Mucosa of gallbladder (tissue), 1 donor: ENCODE results near the gene ACOX1. TPM values are rescaled to one million over a fixed set of nuclear protein-coding genes. Genes with fewer than 3 reads are reported as not detected.

Experiments
- DNase-seq: peaks from one replicate; pipeline ENCODE4 v3.0.0-alpha.2; 2020; ENCODE audit warnings: low spot score
- total RNA-seq: library from RNA; stranded (reverse); gene quantifications from one replicate; pipeline ENCODE4 v1.2.1, GENCODE V29; 2021
- donor health status: DM: no; HTN: no; CAD: no.

Gene ACOX1
- total RNA-seq = 102 TPM

DNA sequence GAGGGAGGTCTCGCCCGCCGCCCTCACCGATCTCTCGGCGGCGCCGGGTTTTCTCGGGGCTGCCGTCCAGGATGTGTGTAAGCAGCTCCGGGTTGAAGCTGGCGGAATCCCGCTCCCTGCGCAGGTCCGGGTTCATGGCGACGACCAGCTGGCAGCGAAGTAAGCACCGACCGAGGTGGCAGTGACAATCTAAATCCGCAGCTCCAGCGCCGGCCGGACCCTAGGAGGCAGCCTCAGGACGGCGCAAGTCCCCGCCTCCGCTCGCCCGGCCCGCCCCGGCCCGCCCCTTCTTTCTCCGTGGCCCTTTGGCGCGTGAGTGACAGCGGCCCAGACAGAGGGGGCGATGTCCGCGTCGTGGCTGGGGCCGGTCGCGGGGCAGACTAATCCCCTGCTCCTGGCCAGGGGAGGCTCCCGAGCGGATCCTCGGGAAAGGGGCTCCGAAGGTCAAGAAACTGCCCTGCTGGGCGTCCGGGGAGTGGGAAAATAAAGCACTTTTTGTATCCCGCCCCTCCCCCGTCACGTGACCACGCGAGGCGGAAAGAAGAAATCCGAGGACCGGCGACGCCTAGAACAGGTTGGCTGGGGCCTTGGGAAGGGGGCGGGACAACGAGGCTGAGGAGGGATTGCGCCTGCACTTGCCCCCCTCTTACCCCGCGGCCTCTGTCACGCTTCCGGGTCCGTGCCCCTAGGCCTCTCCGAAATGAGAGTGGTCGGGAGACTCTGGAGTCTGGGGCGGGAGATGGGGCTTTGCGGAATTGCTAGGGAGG lies at the start of gene ACOX1, which contains the start of gene TEN1:
TSS of gene ACOX1 (minus strand) at position 229 of the 767 bp plus-strand sequence. CDS start at position 136, 93 bp downstream.
TSS of gene TEN1 (plus strand) at position 303 of the 767 bp plus-strand sequence. CDS start 6,953 bp downstream, outside the sequence.
- peak; percentile 97 for DNase-seq

DNA sequence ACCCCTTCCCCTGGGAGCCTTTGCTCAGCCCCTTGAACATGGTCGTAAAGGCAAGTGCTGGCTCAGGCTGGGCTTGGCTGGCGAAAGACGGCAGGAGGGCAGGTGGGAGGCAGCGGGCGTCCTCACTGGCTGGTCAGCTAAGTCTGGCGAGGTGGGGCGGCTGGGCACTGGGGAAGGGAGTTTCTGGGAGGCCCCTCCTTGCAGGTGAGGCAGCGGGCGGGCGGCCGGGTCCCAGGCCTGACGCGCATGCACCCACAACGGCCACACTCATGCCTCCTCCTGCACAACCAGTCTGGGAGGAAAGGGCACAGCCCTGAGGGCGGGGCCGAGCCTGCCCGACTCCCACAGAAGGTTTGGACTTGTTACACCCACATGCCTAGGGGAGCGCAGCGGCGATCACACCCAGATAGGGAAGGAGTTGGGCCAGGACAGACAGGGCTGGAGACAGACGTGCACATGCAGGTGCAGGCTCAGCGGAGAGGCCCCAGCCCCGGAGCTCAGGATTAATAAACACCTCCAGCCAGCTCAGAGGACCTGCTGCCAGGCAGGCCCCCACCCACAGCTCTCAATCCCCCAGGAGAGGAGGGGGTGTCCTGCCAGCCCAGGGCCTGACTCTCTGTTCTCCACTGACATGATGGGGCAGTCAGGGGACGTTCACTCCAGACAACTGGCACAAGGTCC lies 48.3 kb upstream of the ACOX1 start, which contains the start of gene EVPL:
TSS of gene EVPL (minus strand) at position 148 of the 681 bp plus-strand sequence. CDS start at position 40, 108 bp downstream.
- peak; percentile 71 for DNase-seq

DNA sequence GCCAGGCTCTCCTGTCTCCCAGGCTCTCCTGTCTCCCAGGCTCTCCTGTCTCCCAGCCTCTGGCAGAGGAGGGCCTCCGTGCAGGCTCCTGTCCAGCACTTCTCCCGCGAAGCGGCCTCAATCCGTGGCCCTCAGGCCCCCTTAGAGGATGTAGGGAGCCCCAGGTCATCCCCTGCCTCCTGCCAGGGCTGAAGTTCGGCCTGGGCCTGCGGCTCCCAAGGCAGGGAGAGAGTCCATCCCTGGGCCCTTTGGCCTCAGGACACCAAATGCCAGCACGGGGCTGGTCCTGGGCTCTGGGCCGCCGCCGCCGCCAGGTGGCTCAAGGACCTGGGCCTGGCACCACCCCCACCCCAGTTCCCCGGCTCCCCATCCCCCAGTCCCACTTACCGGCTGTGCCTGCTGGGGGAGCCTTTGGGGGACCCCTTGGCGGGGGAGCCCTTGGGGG lies 47.8 kb upstream of the ACOX1 start:
- DNase-seq = no peak

DNA sequence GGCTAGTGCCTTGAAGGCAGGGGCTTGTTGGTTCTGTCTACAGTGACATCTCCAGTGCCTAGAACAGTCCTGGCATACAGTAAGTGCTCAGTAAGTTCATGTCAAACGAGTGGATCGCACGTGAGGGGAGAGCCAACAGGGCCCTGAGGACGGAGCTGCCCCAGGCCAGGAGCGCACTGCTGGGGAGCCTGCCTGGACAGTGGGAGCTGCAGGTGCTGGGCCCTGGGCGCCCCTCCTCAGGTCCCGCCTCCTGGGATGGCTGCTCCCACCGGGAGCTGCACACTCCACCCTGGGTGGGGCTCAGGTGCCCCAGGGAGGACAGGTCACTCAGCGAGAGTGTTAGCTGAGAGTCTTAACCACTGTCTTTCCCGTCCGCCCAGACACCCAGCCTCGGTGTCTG lies 46.3 kb upstream of the ACOX1 start:
- no peak for DNase-seq

DNA sequence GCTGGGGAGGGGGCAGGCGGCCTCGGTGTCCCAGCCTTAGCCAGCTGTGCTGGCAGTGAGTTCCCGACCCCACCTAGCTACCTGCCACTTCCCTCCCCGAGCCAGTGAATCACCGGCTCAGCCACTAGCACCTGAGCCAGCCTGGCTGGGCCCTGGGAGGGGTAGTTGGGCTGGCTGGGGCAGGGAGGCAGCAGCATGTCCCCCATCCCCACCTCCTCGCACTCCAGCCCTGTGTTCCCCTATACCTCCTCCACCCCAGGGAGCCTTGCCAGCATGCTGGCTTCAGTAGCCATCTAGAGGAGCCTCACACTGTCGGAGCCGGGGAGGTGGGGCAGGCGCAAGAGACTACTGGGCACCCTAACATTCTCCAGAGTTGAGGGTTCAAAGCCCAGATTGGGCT lies 45.4 kb upstream of the ACOX1 start:
- DNase-seq = no peak

DNA sequence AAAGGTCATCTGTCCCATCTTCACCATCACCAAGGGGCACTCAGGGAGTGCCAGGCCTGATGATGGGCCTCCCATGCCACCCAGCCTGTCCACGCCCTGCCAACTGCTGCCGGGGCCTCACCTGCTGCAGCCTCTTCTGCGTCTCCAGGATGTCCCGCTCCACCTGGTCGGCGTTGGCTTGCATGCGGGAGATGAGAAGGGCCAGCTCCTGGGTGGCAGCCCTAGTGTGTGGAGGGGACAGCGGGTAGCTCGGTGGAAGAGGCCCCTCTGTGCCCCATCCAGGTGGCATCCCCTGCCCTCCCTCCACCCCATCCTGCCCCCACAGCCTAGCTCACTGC lies 44.9 kb upstream of the ACOX1 start:
- no peak for DNase-seq

DNA sequence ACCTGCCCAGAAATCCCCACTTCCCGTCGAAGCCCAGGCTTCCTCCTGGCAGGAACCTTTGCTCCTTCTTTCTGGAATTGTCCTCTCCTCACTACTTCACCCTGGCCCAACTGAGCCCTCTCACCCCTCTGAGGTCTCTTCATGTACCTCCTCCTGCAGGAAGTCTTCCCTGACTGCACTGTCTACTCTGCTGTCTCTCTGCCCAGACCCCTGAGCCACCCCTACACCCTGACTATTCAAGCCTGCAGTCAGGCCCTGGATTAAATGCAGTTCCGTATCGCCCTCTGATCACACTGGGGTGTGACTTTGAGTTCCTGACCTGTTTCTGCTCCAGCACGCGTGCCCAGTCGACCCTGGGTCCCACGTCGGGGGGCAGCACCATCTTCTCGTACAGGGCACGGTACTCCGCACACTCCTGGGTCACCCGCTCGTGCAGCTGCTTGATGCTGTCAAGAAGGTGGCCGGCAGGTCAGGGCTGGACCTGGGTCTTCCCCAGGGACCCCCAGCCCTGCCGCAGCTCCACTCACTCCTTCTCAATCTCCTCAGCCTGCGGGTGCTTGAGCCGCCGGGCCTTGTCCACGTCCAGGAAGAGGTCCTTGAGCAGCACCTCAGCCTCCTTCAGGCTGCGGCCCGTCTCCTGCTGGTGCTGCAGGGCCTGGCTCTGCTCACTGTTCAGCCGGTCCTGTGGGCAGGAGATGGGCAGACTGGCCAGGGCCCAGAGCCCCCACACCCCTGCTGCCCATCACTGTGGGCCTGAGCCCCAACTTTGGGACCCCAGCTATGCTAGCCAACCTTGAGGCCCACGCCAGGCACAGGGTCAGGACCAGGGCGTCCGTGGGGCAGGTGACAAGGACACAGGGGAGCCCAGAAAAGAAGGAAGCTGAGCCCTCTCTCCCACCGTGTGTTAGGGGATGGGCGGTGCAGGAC lies 44.3 kb upstream of the ACOX1 start:
- no peak for DNase-seq

DNA sequence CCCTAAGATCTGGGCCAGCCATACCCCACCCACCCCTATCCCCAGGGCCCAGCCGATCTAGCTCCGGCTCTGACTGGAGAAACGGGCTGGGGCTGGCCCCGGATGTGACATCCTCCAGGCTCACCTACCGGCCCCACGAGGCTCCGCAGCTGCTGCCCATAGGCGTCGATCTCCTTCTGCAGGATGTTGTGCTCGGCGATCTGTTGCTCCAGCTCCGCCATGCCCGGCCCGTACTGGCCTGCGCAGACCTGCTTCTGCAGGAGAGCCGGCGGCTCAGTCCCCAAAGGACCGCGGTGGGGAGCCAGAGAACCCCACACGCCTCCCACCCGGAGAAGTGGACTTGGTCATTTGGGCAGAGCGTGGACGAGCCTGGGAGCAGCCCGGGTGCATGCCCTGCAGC lies 43.3 kb upstream of the ACOX1 start:
- no peak for DNase-seq

DNA sequence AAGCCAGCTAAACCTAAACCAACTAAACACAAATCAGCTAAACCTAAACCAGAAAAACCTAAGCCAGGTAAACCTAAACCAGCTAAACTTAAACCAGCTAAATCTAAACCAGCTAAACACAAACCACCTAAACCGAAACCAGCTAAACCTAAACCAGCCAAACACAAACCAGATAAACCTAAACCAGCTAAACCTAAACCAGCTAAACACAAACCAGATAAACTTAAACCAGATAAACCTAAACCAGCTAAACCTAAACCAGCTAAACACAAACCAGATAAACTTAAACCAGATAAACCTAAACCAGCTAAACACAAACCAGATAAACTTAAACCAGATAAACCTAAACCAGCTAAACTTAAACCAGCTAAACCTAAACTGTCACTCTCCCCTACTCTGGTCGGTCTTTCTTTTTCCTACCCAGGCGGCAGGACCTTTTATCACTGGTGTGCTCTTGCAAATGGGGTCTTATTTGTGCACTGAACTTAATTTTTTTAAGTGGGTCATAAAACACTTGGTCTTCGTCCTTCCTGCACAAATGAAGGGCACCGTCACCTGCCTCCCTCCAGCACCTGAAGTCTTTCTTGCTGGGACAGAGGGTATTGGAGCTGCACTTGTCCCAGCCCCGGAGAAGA lies 41.0 kb upstream of the ACOX1 start:
- DNase-seq = no peak

DNA sequence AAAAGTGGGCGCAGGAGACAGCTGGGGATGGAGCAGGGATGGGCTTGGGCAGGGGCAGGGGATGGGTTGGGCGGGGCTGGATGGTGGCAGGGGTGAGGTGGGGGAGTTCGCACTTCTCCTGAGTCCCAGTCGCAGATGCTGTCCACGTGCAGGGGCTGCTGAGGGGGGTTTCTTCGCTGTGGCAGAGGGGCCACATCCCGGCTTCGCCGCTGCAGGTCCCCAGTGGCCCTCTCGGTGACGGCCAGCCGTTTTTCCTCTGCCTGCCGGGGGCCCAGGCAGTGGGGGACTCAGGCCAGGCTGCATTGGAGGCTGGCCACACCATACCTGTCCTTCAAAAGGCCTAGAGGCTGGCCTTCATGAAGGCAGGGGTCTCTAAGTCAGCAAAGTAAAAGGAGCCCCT lies 39.8 kb upstream of the ACOX1 start:
- no peak for DNase-seq

DNA sequence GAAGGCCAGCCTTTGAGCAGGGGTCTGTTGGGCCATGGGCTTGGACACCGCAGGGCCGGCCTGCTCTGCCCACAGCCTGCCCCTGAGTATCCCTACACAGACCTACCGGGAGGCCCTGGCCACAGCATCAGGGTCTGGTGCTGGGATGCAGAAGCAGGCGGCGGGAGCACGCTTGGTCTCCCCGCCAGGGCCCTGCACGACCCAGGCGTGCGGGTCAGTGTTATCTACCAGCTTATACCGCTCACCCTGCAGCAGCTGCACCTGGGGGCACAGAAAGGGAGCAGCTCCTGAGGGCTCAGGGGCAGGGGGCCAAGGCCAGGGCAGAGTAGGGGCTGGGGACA lies 39.3 kb upstream of the ACOX1 start:
- no peak for DNase-seq

DNA sequence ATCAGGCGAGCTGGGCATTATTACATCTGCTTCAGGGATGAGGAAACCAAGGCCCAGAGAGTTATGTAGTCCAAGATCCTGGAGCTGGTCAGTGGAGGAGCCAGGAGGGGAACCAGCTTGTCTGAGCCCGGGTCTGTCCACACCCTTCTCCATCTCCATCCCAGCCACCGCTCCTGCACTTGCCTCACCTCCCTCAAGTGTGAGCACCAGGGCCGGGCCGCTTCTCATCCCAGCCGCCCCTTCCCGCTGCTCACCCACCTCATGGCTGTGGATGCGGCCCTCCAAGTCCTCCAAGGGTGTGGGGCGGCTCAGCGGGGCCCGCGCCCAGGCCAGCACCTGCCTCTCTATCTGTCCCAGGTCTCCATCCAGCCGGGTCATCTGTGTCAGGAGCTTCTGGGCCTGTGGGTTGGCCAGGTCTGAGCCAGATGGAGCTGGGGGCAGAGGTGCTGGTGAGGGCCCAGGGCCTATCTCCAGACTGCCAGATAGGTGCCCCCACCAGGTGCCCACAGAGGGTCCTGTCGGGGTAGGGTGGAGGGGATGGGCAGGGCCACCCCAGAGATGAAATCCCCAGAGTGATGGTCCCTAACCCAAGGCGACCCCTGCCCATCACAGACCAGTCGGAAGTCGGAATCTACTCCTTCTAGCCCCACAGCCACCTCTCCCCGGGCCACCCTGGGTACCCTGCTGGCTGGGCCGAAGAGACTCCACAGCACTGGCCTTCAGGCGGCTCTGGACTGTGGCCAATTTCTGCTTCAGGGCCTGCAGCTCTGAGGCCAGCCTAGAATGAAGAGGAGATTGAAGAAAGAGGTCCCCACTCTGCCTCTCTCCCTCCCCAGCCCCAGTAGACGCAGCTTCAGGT lies 38.7 kb upstream of the ACOX1 start:
- no peak for DNase-seq

DNA sequence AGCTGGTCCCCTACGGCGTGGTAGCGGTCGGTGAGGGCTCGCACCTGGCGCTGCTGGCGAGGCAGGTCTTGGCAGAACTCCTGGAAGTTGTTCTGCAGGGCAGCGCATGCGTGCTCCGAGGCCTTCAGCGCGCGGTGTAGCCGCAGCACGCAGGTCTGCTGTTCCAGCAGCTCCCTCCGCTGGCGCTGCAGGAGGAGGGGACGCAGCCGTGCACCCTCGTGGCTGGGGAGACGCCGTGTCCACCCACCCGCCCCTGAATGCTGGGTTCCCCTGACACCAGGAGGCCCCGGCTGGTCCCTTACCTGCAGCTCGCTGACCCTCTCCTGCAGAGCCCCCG lies 35.9 kb upstream of the ACOX1 start:
- DNase-seq = no peak

DNA sequence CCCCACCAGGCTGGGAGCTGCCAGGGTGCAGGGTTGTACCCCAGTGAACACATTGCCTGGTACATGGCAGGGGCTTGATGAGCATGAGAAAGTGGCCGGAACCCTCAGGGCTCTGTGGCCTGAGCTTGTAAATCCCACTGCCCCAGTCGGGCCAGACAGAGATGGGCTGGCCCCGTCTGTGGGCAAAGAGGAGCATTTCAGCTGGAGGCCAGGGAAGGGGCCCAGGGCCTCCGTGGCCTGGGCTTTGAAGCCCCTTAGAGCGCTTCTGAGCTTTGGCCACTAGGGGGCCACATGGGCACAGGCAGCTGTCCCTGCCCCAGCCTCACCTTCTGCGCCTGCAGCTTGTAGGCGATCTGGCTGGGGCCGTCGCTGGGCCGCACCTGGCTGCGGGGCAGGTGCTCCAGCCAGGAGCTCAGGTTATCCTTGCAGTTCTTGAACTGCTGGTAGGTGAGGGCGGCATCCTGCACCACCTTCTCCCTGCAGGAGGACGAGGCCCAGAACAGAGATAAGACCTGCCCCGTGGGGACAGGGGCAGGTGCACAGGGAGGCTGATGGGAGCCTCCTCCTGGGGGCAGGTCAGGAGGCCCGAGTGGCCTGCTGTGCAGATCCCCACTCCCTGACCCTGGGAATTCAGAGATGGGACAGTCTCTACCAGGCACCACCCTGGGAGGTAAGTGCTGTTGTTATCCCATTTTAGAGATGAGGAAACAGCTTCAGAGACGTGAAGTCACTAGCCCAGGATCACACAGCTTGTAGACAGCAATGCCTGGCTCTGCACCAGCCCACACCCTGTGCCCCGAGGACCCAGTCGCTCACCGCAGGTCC lies 35.3 kb upstream of the ACOX1 start:
- peak; percentile 64 for DNase-seq

DNA sequence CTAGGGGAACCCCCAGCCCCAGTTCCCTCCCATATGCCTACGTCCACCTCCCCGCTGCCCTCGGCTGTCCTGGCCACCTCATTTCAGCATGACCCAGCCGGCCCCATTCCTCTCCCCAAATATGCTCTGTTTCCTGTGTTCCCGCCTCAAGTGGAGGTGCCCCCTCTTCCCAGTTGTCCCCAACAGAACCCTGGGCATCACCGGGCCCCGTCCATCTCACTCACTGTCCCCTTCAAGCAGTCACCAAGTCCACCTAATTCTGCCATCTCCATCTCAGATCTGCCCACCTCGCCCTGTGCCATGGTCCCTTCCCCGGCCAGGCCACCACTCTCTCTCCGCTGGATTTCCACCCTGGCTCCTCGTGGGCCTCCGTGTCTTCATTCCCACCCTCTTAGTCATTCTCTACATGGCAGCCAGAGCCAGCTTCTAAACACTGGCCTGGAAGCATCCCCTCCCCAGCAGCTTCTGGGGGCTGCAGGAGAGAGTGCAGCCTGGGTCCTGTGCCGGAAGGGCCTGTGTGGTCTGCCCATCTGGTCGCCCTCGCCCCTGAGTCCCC lies 34.5 kb upstream of the ACOX1 start:
- no peak for DNase-seq

DNA sequence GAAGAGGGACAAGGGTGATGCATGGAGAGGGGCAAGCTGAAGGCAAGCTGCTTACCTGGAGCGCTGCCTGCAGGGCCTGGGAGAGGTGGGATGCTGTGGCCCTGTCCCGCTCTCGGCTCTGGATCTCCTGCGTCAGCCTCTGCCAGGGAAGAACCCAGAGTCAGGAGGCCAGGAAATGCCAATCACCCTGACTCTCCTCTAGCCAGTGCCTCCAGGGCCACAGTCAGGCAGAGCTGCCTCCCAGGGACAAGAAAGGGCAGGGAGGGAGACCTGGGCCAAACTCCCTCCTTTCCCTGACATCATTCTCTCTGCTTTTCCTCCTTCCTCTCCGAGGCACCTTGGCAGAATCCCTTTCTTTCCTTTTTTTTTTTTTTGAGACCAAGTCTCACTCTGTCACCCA lies 33.0 kb upstream of the ACOX1 start:
- no peak for DNase-seq

DNA sequence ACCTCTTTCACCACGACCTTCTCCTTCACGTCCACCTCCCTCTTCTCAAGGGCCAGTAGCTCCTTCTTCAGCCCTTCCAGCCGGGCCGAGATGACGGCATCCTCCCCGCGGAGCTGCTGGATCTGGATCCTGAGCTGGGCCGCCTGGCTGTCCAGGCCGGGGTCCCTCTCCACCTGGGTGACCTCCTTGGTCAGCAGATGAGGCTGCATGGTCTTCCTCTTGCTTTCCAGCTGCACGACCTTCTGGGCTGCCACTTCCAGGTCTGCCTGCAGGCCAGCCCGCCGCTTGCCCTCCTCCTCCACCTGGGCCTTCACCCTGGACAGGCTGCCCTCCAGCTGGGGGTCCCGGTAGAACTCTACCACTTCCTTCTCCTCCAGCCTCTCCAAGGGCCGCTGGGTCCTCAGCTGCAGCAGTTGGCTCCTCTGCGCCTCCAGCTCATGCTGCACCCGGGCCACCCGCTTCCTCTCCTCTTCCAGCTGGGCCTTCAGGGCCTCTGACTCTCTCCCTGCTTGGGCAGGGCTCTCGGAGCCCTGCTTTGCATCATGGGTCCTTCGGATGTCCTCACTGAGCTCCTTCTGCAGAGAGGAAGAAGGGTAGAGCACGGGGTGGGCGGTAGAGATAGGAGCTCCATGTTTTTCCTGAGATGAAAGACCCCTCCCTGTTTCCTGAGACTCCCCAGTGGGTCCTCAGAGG lies 31.1 kb upstream of the ACOX1 start:
- DNase-seq = no peak

DNA sequence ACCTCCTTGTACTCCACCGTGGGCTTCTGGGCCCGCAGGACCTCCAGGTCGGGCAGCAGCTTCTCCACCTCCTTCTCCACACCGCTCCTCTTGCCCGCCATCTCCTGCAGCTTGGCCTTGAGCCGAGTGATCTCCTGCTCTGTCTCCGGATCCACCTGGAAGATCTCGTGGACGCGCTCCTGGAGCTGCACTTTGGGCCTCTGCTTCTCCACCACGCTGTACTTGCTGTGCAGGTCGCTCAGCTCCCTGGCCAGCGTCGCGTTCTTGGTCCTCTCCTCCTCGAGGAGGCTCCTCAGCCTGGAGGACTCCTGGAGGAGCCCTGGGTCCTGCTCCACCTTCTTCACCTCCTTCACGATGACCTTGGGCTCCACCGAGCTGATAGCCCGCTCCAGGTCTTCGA lies 30.5 kb upstream of the ACOX1 start:
- no peak for DNase-seq
